Smooth muscle cell of bladder (primary cell): ENCODE data around the gene SERPINA3. TPM values are rescaled to one million over a fixed set of nuclear protein-coding genes. Genes with fewer than 3 reads are reported as not detected.

ENCODE experiments used
- total RNA-seq: library from RNA; depleted of rRNA; stranded (reverse); fragments of >200 nt; gene quantifications from 2 replicates; pipeline ENCODE4 v1.2.3, GENCODE V29; 2014

Gene SERPINA3
- 8.0 and 10.5 TPM in 2 replicates for total RNA-seq

GRCh38 chr14:94612174-94612573 is at the start of gene SERPINA3:
TSS of gene SERPINA3 (plus strand) at chr14:94612391. CDS start at chr14:94614442, 2,051 bp downstream.

GRCh38 chr14:94581127-94581999 is 30.8 kb upstream of the SERPINA3 start, which contains the start of gene SERPINA5:
TSS of gene SERPINA5 (plus strand) at chr14:94581426. CDS start at chr14:94587363, 5,937 bp downstream.

Other genes with a start within 250 kb of the SERPINA3 start
- not detected in 2 replicates for gene SERPINA2, start 245.7 kb upstream of the SERPINA3 start, total RNA-seq
- gene SERPINA1, start 223.8 kb upstream of the SERPINA3 start, total RNA-seq = under 0.01 TPM in 1 of 2 replicates, not detected in the other
- gene SERPINA11, start 159.6 kb upstream of the SERPINA3 start, total RNA-seq = not detected in 2 replicates
- gene SERPINA9, start 136.2 kb upstream of the SERPINA3 start, total RNA-seq = not detected in 2 replicates
- gene SERPINA12, start 102.9 kb upstream of the SERPINA3 start, total RNA-seq = not detected in 2 replicates
- not detected in 2 replicates for gene SERPINA4, start 50.9 kb upstream of the SERPINA3 start, total RNA-seq
- gene SERPINA5, start 31.0 kb upstream of the SERPINA3 start, total RNA-seq = not detected in 2 replicates
- 0.71 and 2.7 TPM in 2 replicates for gene GSC, start 157.7 kb downstream of the SERPINA3 start, total RNA-seq